MCF 10A (cell line): ENCODE measurements around the gene SERPINB7. TPM values are rescaled to one million over a fixed set of nuclear protein-coding genes. Genes with fewer than 3 reads are reported as not detected.
"Not testable (repeated sequence)": the region's sequence is repeated elsewhere in the genome, so short reads cannot be mapped to it uniquely, and the experiment has no call there.

Experiments used
- BruUV-seq: library from RNA; stranded (reverse); fragments of 400-500 nt; replicated peaks from 2 replicates; lab custom pipeline; 2021; lab: Mats Ljungman, UMichigan
- CTCF ChIA-PET: fragments of 300-600 bp; sonication (Branson Sonifier 250); formaldehyde crosslinking; extraction: SDS; loops from one replicate; lab custom pipeline; 2021; ENCODE audit warnings: antibody characterized with exemption, inconsistent platforms; lab: Yijun Ruan, JAX
- POLR2A ChIA-PET: fragments of 300-600, 350-650 bp; sonication (Branson Sonifier 250); formaldehyde crosslinking; extraction: SDS; loops from one replicate; lab custom pipeline; 2020; ENCODE audit warnings: antibody characterized with exemption, inconsistent platforms; lab: Yijun Ruan, JAX
- DNase-seq: peaks from one replicate; pipeline ENCODE4 v3.0.0-alpha.2; 2018; ENCODE audit not compliant: unreplicated experiment
- H3K27ac Mint-ChIP-seq: one replicate; pipeline ENCODE4 v1.8.0; 2022; ENCODE audit warnings: mild to moderate bottlenecking, low read depth, mixed read lengths; ENCODE audit not compliant: unreplicated experiment
- H3K27me3 Mint-ChIP-seq: one replicate; pipeline ENCODE4 v1.8.0; 2022; ENCODE audit warnings: mixed read lengths; ENCODE audit not compliant: insufficient read depth, unreplicated experiment
- H3K36me3 Mint-ChIP-seq: one replicate; pipeline ENCODE4 v1.8.0; 2022; ENCODE audit warnings: mild to moderate bottlenecking, moderate library complexity, mixed read lengths; ENCODE audit not compliant: insufficient read depth, unreplicated experiment
- H3K4me1 Mint-ChIP-seq: one replicate; pipeline ENCODE4 v1.8.0; 2022; ENCODE audit warnings: mixed read lengths; ENCODE audit not compliant: insufficient read depth, unreplicated experiment
- H3K4me3 Mint-ChIP-seq: one replicate; pipeline ENCODE4 v1.8.0; 2022; ENCODE audit warnings: mild to moderate bottlenecking, moderate library complexity, mixed read lengths; ENCODE audit not compliant: unreplicated experiment
- H3K9me3 Mint-ChIP-seq: one replicate; pipeline ENCODE4 v1.8.0; 2022; ENCODE audit warnings: mixed read lengths; ENCODE audit not compliant: unreplicated experiment
- CTCF ChIP-seq: fragments of 200-600 bp; IDR thresholded peaks from one replicate; pipeline ENCODE4 v1.8.0; 2022; ENCODE audit warnings: antibody characterized with exemption, mild to moderate bottlenecking; ENCODE audit not compliant: unreplicated experiment
- intact Hi-C: fragments of 100-400 bp; cut with micrococcal nuclease; formaldehyde crosslinking; loops from 2 replicates; pipeline ENCODE4 v1.14.1; 2022
- total RNA-seq: library from RNA; stranded (reverse); gene quantifications from 2 replicates; pipeline ENCODE4 v1.2.3, GENCODE V29; 2022

SERPINB7 gene
- total RNA-seq, 1 experiment from 2014 or later, result 3.0 TPM

- intact Hi-C loops, result no loop called here
- no peaks in the 10 kb centered on the region for H3K27me3 Mint-ChIP-seq
- H3K4me3 Mint-ChIP-seq, result no peak overlapping the region
- POLR2A ChIA-PET, result interaction anchor here (0.6 to 1.7 kb wide), 4 partner anchors 16 to 44 kb away, joined by 4 to 5 read pairs (median 4); no protein-coding TSS in a partner anchor
- peaks cover 9% of the 10 kb centered on the region for H3K9me3 Mint-ChIP-seq
- no peaks in the 10 kb centered on the region for H3K36me3 Mint-ChIP-seq
- no peak overlapping the region for H3K27ac Mint-ChIP-seq
- DNase-seq, result no peak
- no peak for TF ChIP-seq CTCF
- no TSS peak for BruUV-seq
- CTCF ChIA-PET, result interaction anchor here (0.5 to 3.5 kb wide), 7 partner anchors 17 to 240 kb away, joined by 3 to 14 read pairs (median 3); no protein-coding TSS in a partner anchor
- peaks cover 15% of the 10 kb centered on the region for H3K4me1 Mint-ChIP-seq
These were observed 16.5 kb upstream of the SERPINB7 start for GRCh38 chr18:63758615-63759240.

- ChIA-PET POLR2A (interaction anchor here (0.6 to 0.7 kb wide), 2 partner anchors 20 to 45 kb away, joined by 4 to 5 read pairs; no protein-coding TSS in a partner anchor), CTCF (interaction anchor here (1.5 to 3.5 kb wide), 2 partner anchors 18 to 83 kb away, joined by 6 to 14 read pairs; no protein-coding TSS in a partner anchor)
- DNase-seq, H3K9me3 Mint-ChIP-seq, H3K36me3 Mint-ChIP-seq, H3K27me3 Mint-ChIP-seq, BruUV-seq, H3K4me3 Mint-ChIP-seq, H3K27ac Mint-ChIP-seq: not testable (repeated sequence)
- H3K4me1 Mint-ChIP-seq, result peaks cover 15% of the 10 kb centered on the region
- intact Hi-C loops, result loop anchor here (5.0 kb wide), 1 partner anchor 73 kb away; no protein-coding TSS in a partner anchor
These were observed 15.4 kb upstream of the SERPINB7 start for GRCh38 chr18:63759786-63760185.

- peaks cover 17% of the 10 kb centered on the region for H3K9me3 Mint-ChIP-seq
- DNase-seq, result peak; percentile 64
- H3K4me3 Mint-ChIP-seq, result no peak overlapping the region
- no peaks in the 10 kb centered on the region for H3K27me3 Mint-ChIP-seq
- no peak for TF ChIP-seq CTCF
- H3K36me3 Mint-ChIP-seq, result no peaks in the 10 kb centered on the region
- peaks cover 15% of the 10 kb centered on the region for H3K4me1 Mint-ChIP-seq
- ChIA-PET CTCF (interaction anchor here (0.6 to 2.4 kb wide), 2 partner anchors 21 to 185 kb away, joined by 3 to 11 read pairs; no protein-coding TSS in a partner anchor), POLR2A (interaction anchor here (0.9 to 4.1 kb wide), 2 partner anchors 14 to 21 kb away, joined by 3 to 65 read pairs; partner anchors contain the start of gene SERPINB7)
- peak overlapping the region; percentile 10 for H3K27ac Mint-ChIP-seq
- BruUV-seq, result no TSS peak
- intact Hi-C loops, result loop anchor here (5.0 kb wide), 1 partner anchor 70 kb away; no protein-coding TSS in a partner anchor
These were observed 12.7 kb upstream of the SERPINB7 start for GRCh38 chr18:63762518-63762917.

- DNase-seq, result peak; percentile 21
- Mint-ChIP-seq H3K36me3 (no peaks in the 10 kb centered on the region), H3K9me3 (peaks cover 17% of the 10 kb centered on the region), H3K4me3 (no peak overlapping the region), H3K27me3 (no peaks in the 10 kb centered on the region), H3K4me1 (peaks cover 9% of the 10 kb centered on the region), H3K27ac (no peak overlapping the region)
- intact Hi-C loops, result loop anchor here (5.0 kb wide), 1 partner anchor 68 kb away; no protein-coding TSS in a partner anchor
- CTCF ChIA-PET, result interaction anchor here (0.6 to 2.4 kb wide), 6 partner anchors 21 to 325 kb away, joined by 3 to 11 read pairs (median 4); no protein-coding TSS in a partner anchor
- no TSS peak for BruUV-seq
- POLR2A ChIA-PET, result interaction anchor here (0.6 to 4.1 kb wide), 4 partner anchors 8 to 178 kb away, joined by 3 to 65 read pairs (median 4); partner anchors contain the start of gene SERPINB7
- no peak for TF ChIP-seq CTCF
These were observed 11.2 kb upstream of the SERPINB7 start for GRCh38 chr18:63763831-63764600.
